Measurements from ENCODE around the gene CPT1B. TPM values are rescaled to one million over a fixed set of nuclear protein-coding genes. Genes with fewer than 3 reads are reported as not detected.
A peak's percentile ranks its signal among the peaks of the same experiment; 100 is the strongest.

The CPT1B gene
- total RNA-seq, 1 donor from 2014 or later = 27.1 TPM

GRCh38 chr22:50525104-50525857 is 52.9 kb downstream of the CPT1B start, which contains the start of gene SCO2:
Gene SCO2, minus strand, starts transcription at chr22:50525598. Its CDS starts 1,187 bp downstream, at chr22:50524411.
- peak within 1 kb of the TSS; percentile 74 to 84 (median 83) for H3K4me3 ChIP-seq (ENCODE audit: low read length in 3 of 3)
- no peaks in the 10 kb centered on the region for H3K9me3 ChIP-seq (ENCODE audit: control insufficient read depth in 3 of 3, low read length in 3 of 3)
- H3K36me3 ChIP-seq (ENCODE audit: control insufficient read depth in 3 of 3, insufficient read depth in 3 of 3, low read length in 3 of 3) = peaks cover 30 to 31% (median 30%) of the 10 kb centered on the region in 3 donors
- peak within 1 kb of the TSS; percentile 79 to 88 (median 85) for H3K9ac ChIP-seq (ENCODE audit: low read depth in 1 of 3, low read length in 3 of 3)
- peaks cover 9 to 30% (median 13%) of the 10 kb centered on the region in 3 donors for H3K27me3 ChIP-seq (ENCODE audit: control insufficient read depth in 3 of 3, insufficient read depth in 3 of 3, low read length in 3 of 3)
- peak within 1 kb of the TSS; percentile 79 for H3K27ac ChIP-seq (ENCODE audit: low read depth, low read length)
- peaks cover 16 to 50% (median 36%) of the 10 kb centered on the region in 3 donors for H3K4me1 ChIP-seq (ENCODE audit: control insufficient read depth in 3 of 3, insufficient read depth in 3 of 3, low read length in 3 of 3)

GRCh38 chr22:50524676-50525103 is 53.5 kb downstream of the CPT1B start:
- H3K9ac ChIP-seq (ENCODE audit: low read depth in 1 of 3, low read length in 3 of 3) = peak overlapping the region; percentile 79 to 88 (median 85)
- peaks cover 30 to 31% (median 30%) of the 10 kb centered on the region in 3 donors for H3K36me3 ChIP-seq (ENCODE audit: control insufficient read depth in 3 of 3, insufficient read depth in 3 of 3, low read length in 3 of 3)
- H3K4me1 ChIP-seq (ENCODE audit: control insufficient read depth in 3 of 3, insufficient read depth in 3 of 3, low read length in 3 of 3) = peaks cover 16 to 48% (median 35%) of the 10 kb centered on the region in 3 donors
- peak overlapping the region; percentile 74 to 84 (median 83) for H3K4me3 ChIP-seq (ENCODE audit: low read length in 3 of 3)
- peak overlapping the region; percentile 79 for H3K27ac ChIP-seq (ENCODE audit: low read depth, low read length)
- H3K27me3 ChIP-seq (ENCODE audit: control insufficient read depth in 3 of 3, insufficient read depth in 3 of 3, low read length in 3 of 3) = peaks cover 7 to 25% (median 9%) of the 10 kb centered on the region in 3 donors
- H3K9me3 ChIP-seq (ENCODE audit: control insufficient read depth in 3 of 3, low read length in 3 of 3) = no peaks in the 10 kb centered on the region

GRCh38 chr22:50523806-50524675 is 54.2 kb downstream of the CPT1B start:
- Histone ChIP-seq H3K4me1 (ENCODE audit: control insufficient read depth in 3 of 3, insufficient read depth in 3 of 3, low read length in 3 of 3) (peaks cover 16 to 44% (median 30%) of the 10 kb centered on the region in 3 donors), H3K36me3 (ENCODE audit: control insufficient read depth in 3 of 3, insufficient read depth in 3 of 3, low read length in 3 of 3) (peaks cover 31 to 35% (median 33%) of the 10 kb centered on the region in 3 donors), H3K9ac (ENCODE audit: low read depth in 1 of 3, low read length in 3 of 3) (peak overlapping the region in 2 of 3 donors; percentile 79 to 88), H3K9me3 (ENCODE audit: control insufficient read depth in 3 of 3, low read length in 3 of 3) (no peaks in the 10 kb centered on the region), H3K27ac (ENCODE audit: low read depth, low read length) (no peak overlapping the region), H3K4me3 (ENCODE audit: low read length in 3 of 3) (peak overlapping the region; percentile 74 to 84 (median 83)), H3K27me3 (ENCODE audit: control insufficient read depth in 3 of 3, insufficient read depth in 3 of 3, low read length in 3 of 3) (peaks cover under 1 to 18% (median 2%) of the 10 kb centered on the region in 3 donors)

GRCh38 chr22:50523458-50523805 is 54.8 kb downstream of the CPT1B start:
- no peak overlapping the region for H3K4me3 ChIP-seq (ENCODE audit: low read length in 3 of 3)
- H3K36me3 ChIP-seq (ENCODE audit: control insufficient read depth in 3 of 3, insufficient read depth in 3 of 3, low read length in 3 of 3) = peaks cover 37 to 41% (median 38%) of the 10 kb centered on the region in 3 donors
- no peak overlapping the region for H3K9ac ChIP-seq (ENCODE audit: low read depth in 1 of 3, low read length in 3 of 3)
- no peak overlapping the region for H3K27ac ChIP-seq (ENCODE audit: low read depth, low read length)
- peaks cover 0 to 12% (median 0%) of the 10 kb centered on the region in 3 donors for H3K27me3 ChIP-seq (ENCODE audit: control insufficient read depth in 3 of 3, insufficient read depth in 3 of 3, low read length in 3 of 3)
- H3K4me1 ChIP-seq (ENCODE audit: control insufficient read depth in 3 of 3, insufficient read depth in 3 of 3, low read length in 3 of 3) = peaks cover 16 to 38% (median 25%) of the 10 kb centered on the region in 3 donors
- H3K9me3 ChIP-seq (ENCODE audit: control insufficient read depth in 3 of 3, low read length in 3 of 3) = no peaks in the 10 kb centered on the region

- peaks cover 16 to 33% (median 25%) of the 10 kb centered on the region in 3 donors for H3K4me1 ChIP-seq (ENCODE audit: control insufficient read depth in 3 of 3, insufficient read depth in 3 of 3, low read length in 3 of 3)
- H3K27me3 ChIP-seq (ENCODE audit: control insufficient read depth in 3 of 3, insufficient read depth in 3 of 3, low read length in 3 of 3) = peaks cover 0 to 7% (median 0%) of the 10 kb centered on the region in 3 donors
- H3K9ac ChIP-seq (ENCODE audit: low read depth in 1 of 3, low read length in 3 of 3) = no peak overlapping the region
- H3K9me3 ChIP-seq (ENCODE audit: control insufficient read depth in 3 of 3, low read length in 3 of 3) = no peaks in the 10 kb centered on the region
- peaks cover 40 to 46% (median 43%) of the 10 kb centered on the region in 3 donors for H3K36me3 ChIP-seq (ENCODE audit: control insufficient read depth in 3 of 3, insufficient read depth in 3 of 3, low read length in 3 of 3)
- no peak overlapping the region for H3K4me3 ChIP-seq (ENCODE audit: low read length in 3 of 3)
- H3K27ac ChIP-seq (ENCODE audit: low read depth, low read length) = no peak overlapping the region
Observed at GRCh38 chr22:50522806-50523438, 55.3 kb downstream of the CPT1B start.

- H3K4me3 ChIP-seq (ENCODE audit: low read length in 3 of 3) = no peak overlapping the region
- peaks cover 46 to 52% (median 49%) of the 10 kb centered on the region in 3 donors for H3K36me3 ChIP-seq (ENCODE audit: control insufficient read depth in 3 of 3, insufficient read depth in 3 of 3, low read length in 3 of 3)
- H3K27ac ChIP-seq (ENCODE audit: low read depth, low read length) = no peak overlapping the region
Observed at GRCh38 chr22:50522208-50522805, 55.9 kb downstream of the CPT1B start.

GRCh38 chr22:50521710-50522109 is 56.5 kb downstream of the CPT1B start:
- Histone ChIP-seq H3K27ac (ENCODE audit: low read depth, low read length) (no peak overlapping the region), H3K4me3 (ENCODE audit: low read length in 3 of 3) (no peak overlapping the region), H3K27me3 (ENCODE audit: control insufficient read depth in 3 of 3, insufficient read depth in 3 of 3, low read length in 3 of 3) (peaks cover 0 to 3% (median 0%) of the 10 kb centered on the region in 3 donors), H3K36me3 (ENCODE audit: control insufficient read depth in 3 of 3, insufficient read depth in 3 of 3, low read length in 3 of 3) (peaks cover 50 to 58% (median 54%) of the 10 kb centered on the region in 3 donors), H3K4me1 (ENCODE audit: control insufficient read depth in 3 of 3, insufficient read depth in 3 of 3, low read length in 3 of 3) (peaks cover 11 to 24% (median 17%) of the 10 kb centered on the region in 3 donors), H3K9ac (ENCODE audit: low read depth in 1 of 3, low read length in 3 of 3) (no peak overlapping the region), H3K9me3 (ENCODE audit: control insufficient read depth in 3 of 3, low read length in 3 of 3) (no peaks in the 10 kb centered on the region)

More at GRCh38 chr22:50522208-50522805, 55.9 kb downstream of the CPT1B start:
- H3K27me3 ChIP-seq (ENCODE audit: control insufficient read depth in 3 of 3, insufficient read depth in 3 of 3, low read length in 3 of 3) = peaks cover 0 to 7% (median 0%) of the 10 kb centered on the region in 3 donors
- H3K4me1 ChIP-seq (ENCODE audit: control insufficient read depth in 3 of 3, insufficient read depth in 3 of 3, low read length in 3 of 3) = peaks cover 14 to 30% (median 21%) of the 10 kb centered on the region in 3 donors
- H3K9ac ChIP-seq (ENCODE audit: low read depth in 1 of 3, low read length in 3 of 3) = no peak overlapping the region
- no peaks in the 10 kb centered on the region for H3K9me3 ChIP-seq (ENCODE audit: control insufficient read depth in 3 of 3, low read length in 3 of 3)

- peaks cover 11 to 16% (median 14%) of the 10 kb centered on the region in 3 donors for H3K4me1 ChIP-seq (ENCODE audit: control insufficient read depth in 3 of 3, insufficient read depth in 3 of 3, low read length in 3 of 3)
- H3K36me3 ChIP-seq (ENCODE audit: control insufficient read depth in 3 of 3, insufficient read depth in 3 of 3, low read length in 3 of 3) = peaks cover 57 to 61% (median 60%) of the 10 kb centered on the region in 3 donors
- no peaks in the 10 kb centered on the region for H3K27me3 ChIP-seq (ENCODE audit: control insufficient read depth in 3 of 3, insufficient read depth in 3 of 3, low read length in 3 of 3)
- no peak overlapping the region for H3K4me3 ChIP-seq (ENCODE audit: low read length in 3 of 3)
- H3K27ac ChIP-seq (ENCODE audit: low read depth, low read length) = no peak overlapping the region
- no peaks in the 10 kb centered on the region for H3K9me3 ChIP-seq (ENCODE audit: control insufficient read depth in 3 of 3, low read length in 3 of 3)
- peak overlapping the region in 1 of 3 donors; percentile 16 for H3K9ac ChIP-seq (ENCODE audit: low read depth in 1 of 3, low read length in 3 of 3)
Observed at GRCh38 chr22:50520826-50521453, 57.3 kb downstream of the CPT1B start.

Data from skeletal muscle tissue (tissue), 4 donors.